MM.1S (cell line): ENCODE data around the gene FCGR3A.

Source experiments
- DNase-seq: peaks from one replicate; pipeline ENCODE4 v3.0.0-alpha.2; 2015
- H2AFZ ChIP-seq: fragments of 300-600 bp; sonication (generic); 2 replicates; pipeline ENCODE4 v1.6.0; 2016; ENCODE audit warnings: antibody characterized with exemption, low read length
- H3F3A ChIP-seq: fragments of 300-600 bp; sonication (generic); 2 replicates; pipeline ENCODE4 v1.6.1; 2016; ENCODE audit warnings: mild to moderate bottlenecking, antibody characterized with exemption, low read length, moderate library complexity, mixed read lengths; ENCODE audit not compliant: insufficient read depth
- H3K27ac ChIP-seq: fragments of 300-600 bp; sonication (generic); 2 replicates; pipeline ENCODE4 v1.5.1; 2016; ENCODE audit warnings: mild to moderate bottlenecking, low read length
- H3K27me3 ChIP-seq: fragments of 300-600 bp; sonication (generic); replicated peaks from 2 replicates; pipeline ENCODE4 v1.6.0; 2016; ENCODE audit warnings: low read length; ENCODE audit not compliant: insufficient read depth
- H3K36me3 ChIP-seq: fragments of 300-600 bp; sonication (generic); replicated peaks from 2 replicates; pipeline ENCODE4 v1.6.1; 2016; ENCODE audit warnings: mild to moderate bottlenecking, low read length, mixed read lengths; ENCODE audit not compliant: insufficient read depth
- H3K4me1 ChIP-seq: fragments of 300-600 bp; sonication (generic); 2 replicates; pipeline ENCODE4 v1.6.1; 2016; ENCODE audit warnings: low read length, mixed read lengths
- H3K4me2 ChIP-seq: fragments of 300-600 bp; sonication (generic); 2 replicates; pipeline ENCODE4 v1.6.0; 2016; ENCODE audit warnings: low read depth, low read length
- H3K4me3 ChIP-seq: fragments of 300-600 bp; sonication (generic); 2 replicates; pipeline ENCODE4 v1.5.1; 2016; ENCODE audit warnings: low read length, mixed read lengths
- H3K79me2 ChIP-seq: fragments of 300-600 bp; sonication (generic); 2 replicates; pipeline ENCODE4 v1.6.1; 2016; ENCODE audit warnings: mixed run types, low read length, mixed read lengths
- H3K9ac ChIP-seq: fragments of 300-600 bp; sonication (generic); 2 replicates; pipeline ENCODE4 v1.6.1; 2016; ENCODE audit warnings: low read length, mixed read lengths
- H3K9me2 ChIP-seq: fragments of 300-600 bp; sonication (generic); replicated peaks from 2 replicates; pipeline ENCODE4 v1.6.1; 2016; ENCODE audit warnings: mild to moderate bottlenecking, low read length, mixed read lengths; ENCODE audit not compliant: insufficient read depth
- H3K9me3 ChIP-seq: fragments of 300-600 bp; sonication (generic); replicated peaks from 2 replicates; pipeline ENCODE4 v1.6.1; 2016; ENCODE audit warnings: mild to moderate bottlenecking, low read length, mixed read lengths; ENCODE audit not compliant: insufficient read depth
- H4K20me1 ChIP-seq: fragments of 300-600 bp; sonication (generic); 2 replicates; pipeline ENCODE4 v1.6.1; 2016; ENCODE audit warnings: mild to moderate bottlenecking, low read length, moderate library complexity, mixed read lengths; ENCODE audit not compliant: insufficient read depth
- EZH2 ChIP-seq: fragments of 300-600 bp; sonication (generic); optimal IDR thresholded peaks from 2 replicates; pipeline ENCODE3; 2017; ENCODE audit warnings: low read depth, mild to moderate bottlenecking, antibody characterized with exemption, low read length, mixed read lengths
- EZH2phosphoT487 ChIP-seq: fragments of 300-600 bp; sonication (generic); IDR thresholded peaks from 2 replicates; pipeline ENCODE4 v1.6.1; 2018; ENCODE audit warnings: antibody characterized with exemption, low read length
- TF ChIP-seq, protein P1 (sequence below): fragments of 300-600 bp; sonication (generic); IDR thresholded peaks from 2 replicates; pipeline ENCODE4 v1.5.1; 2016; ENCODE audit warnings: antibody characterized with exemption, low read length, mixed read lengths

FCGR3A gene

DNA sequence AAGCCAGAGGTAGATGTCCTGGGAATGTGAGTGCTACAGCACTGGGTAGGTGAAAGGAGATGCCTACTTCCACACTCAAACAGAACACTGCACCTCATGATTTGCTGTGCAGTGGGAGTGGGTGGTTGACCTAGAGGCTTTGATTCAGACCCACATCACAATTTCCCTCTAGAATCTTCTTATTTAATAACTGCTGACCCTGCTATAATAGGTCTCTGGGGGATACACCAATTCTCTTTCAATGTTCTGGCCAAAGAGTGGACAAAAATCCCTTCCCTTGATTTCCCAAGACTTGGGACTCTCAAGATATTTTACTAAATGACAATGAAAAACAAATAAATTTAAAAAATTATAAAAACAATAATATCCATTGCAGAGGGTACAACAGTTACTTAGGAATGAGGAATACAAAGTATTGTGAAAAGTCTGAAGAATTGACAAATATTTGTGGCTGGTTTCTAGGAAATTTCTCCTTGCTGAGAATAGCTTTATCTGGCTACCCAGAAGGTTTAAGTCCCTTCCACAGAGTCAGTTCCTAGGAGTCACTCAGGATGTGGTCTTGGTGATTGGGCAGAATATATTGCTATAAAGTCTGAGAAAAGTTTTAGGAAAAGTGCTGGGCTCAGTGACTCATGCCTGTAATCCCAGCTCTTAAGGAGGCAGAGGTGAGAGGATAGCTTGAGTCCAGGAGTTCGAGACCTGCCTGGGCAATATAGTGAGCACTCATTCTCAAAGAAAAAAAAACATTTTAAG, 46.8 kb downstream of the FCGR3A start:
- Histone ChIP-seq H3K9ac (no peak overlapping the region), H3K79me2 (no peaks in the 10 kb centered on the region), H2AFZ (no peak overlapping the region), H3K4me1 (no peaks in the 10 kb centered on the region), H3K9me3 (no peaks in the 10 kb centered on the region), H3F3A (no peaks in the 10 kb centered on the region), H3K27me3 (no peaks in the 10 kb centered on the region), H3K4me2 (no peak overlapping the region), H3K4me3 (no peak overlapping the region), H3K27ac (no peak overlapping the region), H3K36me3 (no peaks in the 10 kb centered on the region), H3K9me2 (no peaks in the 10 kb centered on the region), H4K20me1 (no peaks in the 10 kb centered on the region)
- no peak for TF ChIP-seq EZH2
- TF ChIP-seq, protein P1, sequence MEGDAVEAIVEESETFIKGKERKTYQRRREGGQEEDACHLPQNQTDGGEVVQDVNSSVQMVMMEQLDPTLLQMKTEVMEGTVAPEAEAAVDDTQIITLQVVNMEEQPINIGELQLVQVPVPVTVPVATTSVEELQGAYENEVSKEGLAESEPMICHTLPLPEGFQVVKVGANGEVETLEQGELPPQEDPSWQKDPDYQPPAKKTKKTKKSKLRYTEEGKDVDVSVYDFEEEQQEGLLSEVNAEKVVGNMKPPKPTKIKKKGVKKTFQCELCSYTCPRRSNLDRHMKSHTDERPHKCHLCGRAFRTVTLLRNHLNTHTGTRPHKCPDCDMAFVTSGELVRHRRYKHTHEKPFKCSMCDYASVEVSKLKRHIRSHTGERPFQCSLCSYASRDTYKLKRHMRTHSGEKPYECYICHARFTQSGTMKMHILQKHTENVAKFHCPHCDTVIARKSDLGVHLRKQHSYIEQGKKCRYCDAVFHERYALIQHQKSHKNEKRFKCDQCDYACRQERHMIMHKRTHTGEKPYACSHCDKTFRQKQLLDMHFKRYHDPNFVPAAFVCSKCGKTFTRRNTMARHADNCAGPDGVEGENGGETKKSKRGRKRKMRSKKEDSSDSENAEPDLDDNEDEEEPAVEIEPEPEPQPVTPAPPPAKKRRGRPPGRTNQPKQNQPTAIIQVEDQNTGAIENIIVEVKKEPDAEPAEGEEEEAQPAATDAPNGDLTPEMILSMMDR: no peak
- no peak for TF ChIP-seq EZH2phosphoT487
- DNase-seq: no peak

DNA sequence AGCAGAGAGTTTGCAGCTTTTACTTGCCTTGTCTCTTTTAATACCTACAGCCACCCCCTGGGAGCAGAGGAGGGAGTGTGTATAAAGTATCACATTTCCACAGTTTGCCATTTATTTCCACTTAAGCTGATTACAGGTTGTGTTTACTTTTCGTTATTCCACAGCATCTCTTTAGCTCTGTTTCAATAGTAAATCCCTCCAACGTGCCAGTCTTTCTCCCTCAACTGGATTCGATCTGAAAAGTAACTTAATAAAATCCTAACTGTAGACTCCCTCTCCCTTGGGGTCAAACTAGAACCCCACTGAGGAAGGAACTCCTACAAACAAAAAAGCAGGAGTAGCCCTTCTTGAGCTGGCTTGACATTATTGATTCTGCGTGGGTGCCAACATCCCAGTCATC, 47.4 kb downstream of the FCGR3A start:
- Histone ChIP-seq H3K27me3 (no peaks in the 10 kb centered on the region), H3K4me1 (no peaks in the 10 kb centered on the region), H3K4me3 (no peak overlapping the region), H3F3A (no peaks in the 10 kb centered on the region), H4K20me1 (no peaks in the 10 kb centered on the region), H3K9ac (no peak overlapping the region), H2AFZ (no peak overlapping the region), H3K9me2 (no peaks in the 10 kb centered on the region), H3K36me3 (no peaks in the 10 kb centered on the region), H3K4me2 (no peak overlapping the region), H3K9me3 (no peaks in the 10 kb centered on the region), H3K79me2 (no peaks in the 10 kb centered on the region), H3K27ac (no peak overlapping the region)
- TF ChIP-seq, protein P1: no peak
- no peak for TF ChIP-seq EZH2phosphoT487
- no peak for TF ChIP-seq EZH2
- DNase-seq: no peak

DNA sequence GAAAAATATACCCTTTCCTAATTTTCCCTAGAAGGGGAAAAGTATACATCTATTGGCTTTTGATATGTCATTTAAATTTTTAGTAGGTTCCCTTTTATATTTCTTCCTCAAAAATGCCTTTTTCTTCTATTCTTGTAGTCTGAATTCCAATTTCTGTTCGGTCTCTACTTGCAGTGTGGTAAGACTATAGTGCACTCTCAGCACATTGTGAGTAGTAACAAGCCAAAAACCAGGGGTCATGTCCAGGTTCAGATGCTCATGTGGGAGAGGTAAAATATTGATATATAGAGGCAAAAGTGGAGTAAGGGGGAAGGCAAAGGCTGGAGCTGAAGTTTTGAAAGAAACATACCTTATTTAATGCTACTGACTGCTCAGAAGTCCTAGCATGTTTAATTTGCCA, 48.4 kb downstream of the FCGR3A start:
- Histone ChIP-seq H3K4me2 (no peak overlapping the region), H3K9me3 (no peaks in the 10 kb centered on the region), H3K9ac (no peak overlapping the region), H4K20me1 (no peaks in the 10 kb centered on the region), H3K27me3 (no peaks in the 10 kb centered on the region), H3F3A (no peaks in the 10 kb centered on the region), H3K4me3 (no peak overlapping the region), H3K79me2 (no peaks in the 10 kb centered on the region), H3K36me3 (no peaks in the 10 kb centered on the region), H3K9me2 (no peaks in the 10 kb centered on the region), H3K27ac (no peak overlapping the region), H3K4me1 (no peaks in the 10 kb centered on the region), H2AFZ (no peak overlapping the region)
- no peak for TF ChIP-seq EZH2
- no peak for TF ChIP-seq EZH2phosphoT487
- TF ChIP-seq, protein P1: no peak
- no peak for DNase-seq
